Mononuclear cell (primary cell): ENCODE measurements around the gene DICER1. TPM values are rescaled to one million over a fixed set of nuclear protein-coding genes. Genes with fewer than 3 reads are reported as not detected.
"Not testable (repeated sequence)": the region's sequence is repeated elsewhere in the genome, so short reads cannot be mapped to it uniquely, and the experiment has no call there.

ENCODE experiments used
- H3K27me3 ChIP-seq: 2 replicates; pipeline ENCODE4 v1.6.0; 2011; ENCODE audit warnings: low read length, control low read depth; ENCODE audit not compliant: insufficient read depth
- H3K4me1 ChIP-seq: 2 replicates; pipeline ENCODE4 v1.5.1; 2011; ENCODE audit warnings: mild to moderate bottlenecking, low read length, control low read depth; ENCODE audit not compliant: insufficient read depth
- H3K4me3 ChIP-seq: 2 replicates; pipeline ENCODE4 v1.5.1; 2011; ENCODE audit warnings: mild to moderate bottlenecking, low read length, moderate library complexity
- H3K9me3 ChIP-seq: 2 replicates; pipeline ENCODE4 v1.5.1; 2011; ENCODE audit warnings: low read depth, mild to moderate bottlenecking, control low read depth, low read length
- total RNA-seq: library from RNA; depleted of rRNA; stranded (reverse); fragments of >200 nt; gene quantifications from one replicate; pipeline ENCODE4 v1.2.3, GENCODE V29; 2012

Gene DICER1
- total RNA-seq, 1 donor = 99.5 TPM

- Histone ChIP-seq H3K27me3 (no peaks in the 10 kb centered on the region), H3K9me3 (no peaks in the 10 kb centered on the region), H3K4me3 (no peak overlapping the region), H3K4me1 (peaks cover 32% of the 10 kb centered on the region)
These were observed 34.3 kb upstream of the DICER1 start for GRCh38 chr14:95191445-95192199.

- no peak overlapping the region for H3K4me3 ChIP-seq
- H3K4me1 ChIP-seq = peaks cover 40% of the 10 kb centered on the region
- no peaks in the 10 kb centered on the region for H3K9me3 ChIP-seq
- H3K27me3 ChIP-seq = no peaks in the 10 kb centered on the region
These were observed 33.5 kb upstream of the DICER1 start for GRCh38 chr14:95190857-95191256.

DNA sequence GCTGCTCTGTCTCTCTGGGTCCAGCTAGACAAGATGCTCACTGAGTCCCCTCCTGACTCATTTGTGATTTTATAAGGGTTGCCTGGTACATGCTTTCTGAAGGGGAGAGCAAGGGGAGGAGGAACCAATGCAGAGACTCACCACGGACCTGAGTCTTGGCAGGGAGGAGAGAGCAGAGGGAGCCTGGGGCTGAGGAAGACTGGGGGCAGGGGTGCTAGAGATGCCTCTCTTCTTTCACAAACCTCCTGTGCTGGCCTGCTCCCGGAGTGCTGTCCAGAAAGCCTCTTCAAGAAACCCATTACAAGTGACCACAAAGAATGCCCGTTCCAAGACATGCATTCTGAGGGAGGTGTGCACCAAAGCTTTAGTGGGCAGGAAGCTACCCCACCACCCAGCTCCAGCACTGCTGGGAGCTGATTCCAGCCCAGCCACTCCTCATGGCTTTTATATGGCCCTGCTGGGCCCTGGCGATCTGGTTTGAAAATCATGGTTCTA is 33.1 kb upstream of the DICER1 start:
- Histone ChIP-seq H3K27me3 (no peaks in the 10 kb centered on the region), H3K4me3 (no peak overlapping the region), H3K4me1 (peaks cover 42% of the 10 kb centered on the region), H3K9me3 (no peaks in the 10 kb centered on the region)

- no peak overlapping the region for H3K4me3 ChIP-seq
- H3K9me3 ChIP-seq = no peaks in the 10 kb centered on the region
- H3K27me3 ChIP-seq = no peaks in the 10 kb centered on the region
- peaks cover 50% of the 10 kb centered on the region for H3K4me1 ChIP-seq
These were observed 32.2 kb upstream of the DICER1 start for GRCh38 chr14:95189367-95190132.

DNA sequence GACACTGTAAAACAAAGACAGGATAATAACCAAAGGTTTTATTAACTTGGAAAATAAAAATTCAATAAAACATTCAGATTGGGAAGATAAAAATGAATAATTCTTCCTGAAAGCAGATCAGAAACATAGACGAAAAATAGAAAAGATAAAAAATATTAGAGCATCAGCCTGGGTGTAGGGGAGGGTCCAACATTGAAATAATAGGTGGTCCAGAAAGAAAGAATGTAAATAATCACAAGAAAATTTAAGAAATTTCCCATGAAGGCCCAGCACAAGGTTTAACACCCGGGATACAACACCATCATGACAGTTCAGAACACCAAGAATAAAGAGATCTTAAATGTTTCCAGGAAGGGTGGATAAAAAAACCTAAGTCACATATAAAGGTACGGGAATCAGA is 31.1 kb upstream of the DICER1 start:
- Histone ChIP-seq H3K4me3 (no peak overlapping the region), H3K9me3 (no peaks in the 10 kb centered on the region)

DNA sequence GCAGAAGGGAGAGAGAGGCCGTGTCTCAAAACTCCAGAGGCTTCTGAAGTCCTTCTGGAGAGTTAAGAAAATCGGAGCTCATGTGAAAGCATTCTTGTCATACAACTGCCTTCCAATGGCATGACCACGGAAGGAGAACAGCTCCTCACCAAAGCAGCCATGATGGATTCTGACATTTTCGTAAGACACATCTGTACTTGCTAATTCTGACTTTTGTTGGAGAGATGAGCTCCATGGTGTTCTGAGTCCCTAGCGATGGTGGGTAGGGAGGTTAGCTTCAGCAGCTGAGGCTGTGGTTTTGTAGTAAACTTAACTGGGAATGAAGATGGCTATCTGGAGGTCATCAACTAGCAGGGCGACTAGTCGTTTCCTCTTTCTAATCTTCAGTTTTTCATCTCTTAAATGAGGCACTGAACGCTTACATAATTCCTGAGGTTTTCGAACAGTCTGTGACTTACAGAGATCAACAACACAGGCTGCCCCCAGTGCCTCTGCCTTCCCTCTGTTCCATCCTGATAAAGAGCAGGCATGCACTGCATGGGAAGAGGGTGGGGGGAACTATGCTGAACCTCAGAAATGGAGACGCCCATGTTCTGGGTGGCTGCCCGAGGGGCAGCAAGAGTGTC is 28.6 kb upstream of the DICER1 start:
- Histone ChIP-seq H3K4me3 (peak overlapping the region; percentile 38), H3K27me3 (no peaks in the 10 kb centered on the region)

More for the DNA sequence above, 31.1 kb upstream of the DICER1 start:
- Histone ChIP-seq H3K27me3 (no peaks in the 10 kb centered on the region), H3K4me1 (peaks cover 62% of the 10 kb centered on the region)

GRCh38 chr14:95185033-95185766 is 27.9 kb upstream of the DICER1 start:
- Histone ChIP-seq H3K27me3 (no peaks in the 10 kb centered on the region), H3K9me3 (no peaks in the 10 kb centered on the region), H3K4me1 (peaks cover 62% of the 10 kb centered on the region), H3K4me3 (peak overlapping the region; percentile 38)

More for the DNA sequence above, 28.6 kb upstream of the DICER1 start:
- H3K9me3 ChIP-seq = no peaks in the 10 kb centered on the region
- peaks cover 64% of the 10 kb centered on the region for H3K4me1 ChIP-seq

DNA sequence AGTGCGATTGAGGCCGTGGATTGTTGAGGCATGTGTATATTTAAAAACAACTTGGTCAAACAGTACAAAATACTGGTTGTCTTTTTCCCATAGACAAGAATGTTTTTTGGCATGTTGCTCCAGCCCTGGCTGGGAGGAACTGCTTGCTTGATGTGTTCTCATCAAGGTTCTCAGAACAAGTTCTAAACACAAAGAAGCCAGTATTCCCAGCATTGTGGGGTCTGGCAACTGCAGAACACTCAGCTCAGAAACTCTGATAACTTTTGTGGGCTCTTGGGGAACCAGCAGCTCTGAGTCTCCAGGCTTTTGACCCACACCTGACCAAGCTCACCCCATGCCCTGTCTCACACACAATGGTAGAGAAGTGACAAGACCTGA is 27.1 kb upstream of the DICER1 start:
- Histone ChIP-seq H3K4me1 (peaks cover 62% of the 10 kb centered on the region), H3K4me3 (no peak overlapping the region), H3K27me3 (no peaks in the 10 kb centered on the region), H3K9me3 (no peaks in the 10 kb centered on the region)

- Histone ChIP-seq H3K9me3 (no peaks in the 10 kb centered on the region), H3K4me1 (peaks cover 58% of the 10 kb centered on the region), H3K4me3 (no peak overlapping the region), H3K27me3 (no peaks in the 10 kb centered on the region)
These were observed 26.4 kb upstream of the DICER1 start for GRCh38 chr14:95183532-95184412.

- Histone ChIP-seq H3K27me3 (no peaks in the 10 kb centered on the region), H3K4me3 (no peak overlapping the region), H3K9me3 (no peaks in the 10 kb centered on the region), H3K4me1 (peaks cover 53% of the 10 kb centered on the region)
These were observed 25.8 kb upstream of the DICER1 start for GRCh38 chr14:95183082-95183481.

DNA sequence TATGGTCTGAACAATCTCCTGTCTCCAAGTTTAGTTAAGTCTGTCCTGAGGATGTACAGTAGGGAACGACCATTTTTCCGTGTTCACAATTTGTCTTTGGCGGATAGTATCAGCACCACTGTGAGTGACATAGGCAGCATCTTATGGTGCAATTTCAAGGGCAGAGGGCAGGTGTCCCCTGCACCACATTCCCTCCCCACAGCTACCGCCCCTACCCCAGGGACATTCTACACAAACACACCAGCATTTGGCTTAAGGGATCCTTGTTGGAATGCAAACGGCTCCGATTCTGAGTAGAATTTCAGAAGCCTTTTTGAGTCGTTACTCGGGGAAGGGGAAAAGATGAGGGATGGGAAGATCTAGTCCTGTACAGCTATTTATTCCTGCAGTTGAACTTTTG is 25.1 kb upstream of the DICER1 start:
- Histone ChIP-seq H3K9me3 (no peaks in the 10 kb centered on the region), H3K4me1 (peaks cover 50% of the 10 kb centered on the region), H3K4me3 (no peak overlapping the region), H3K27me3 (no peaks in the 10 kb centered on the region)

- peaks cover 37% of the 10 kb centered on the region for H3K4me1 ChIP-seq
- no peak overlapping the region for H3K4me3 ChIP-seq
- no peaks in the 10 kb centered on the region for H3K27me3 ChIP-seq
- H3K9me3 ChIP-seq = no peaks in the 10 kb centered on the region
These were observed 23.8 kb upstream of the DICER1 start for GRCh38 chr14:95180966-95181741.

DNA sequence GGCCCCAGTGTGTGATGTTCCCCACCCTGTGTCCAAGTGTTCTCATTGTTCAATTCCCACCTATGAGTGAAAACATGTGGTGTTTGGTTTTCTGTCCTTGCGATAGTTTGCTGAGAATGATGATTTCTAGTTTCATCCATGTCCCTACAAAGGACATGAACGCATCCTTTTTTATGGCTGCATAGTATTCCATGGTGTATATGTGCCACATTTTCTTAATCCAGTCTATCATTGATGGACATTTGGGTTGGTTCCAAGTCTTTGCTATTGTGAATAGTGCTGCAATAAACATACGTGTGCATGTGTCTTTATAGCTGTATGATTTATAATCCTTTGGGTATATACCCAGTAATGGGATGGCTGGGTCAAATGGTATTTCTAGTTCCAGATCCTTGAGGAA is 18.3 kb upstream of the DICER1 start:
- H3K4me1 ChIP-seq = peaks cover 24% of the 10 kb centered on the region

More for the DNA sequence above, 18.3 kb upstream of the DICER1 start:
- not testable (repeated sequence) for H3K9me3 ChIP-seq, H3K27me3 ChIP-seq, H3K4me3 ChIP-seq
